ENCODE measurements around the gene RAD51B. TPM values are rescaled to one million over a fixed set of nuclear protein-coding genes. Genes with fewer than 3 reads are reported as not detected.
"Not testable (repeated sequence)": the region's sequence is repeated elsewhere in the genome, so short reads cannot be mapped to it uniquely, and the experiment has no call there.

The RAD51B gene
- total and polyA plus RNA-seq, 4 donors, result 2.5 to 95.0 (median 9.6) TPM

DNA sequence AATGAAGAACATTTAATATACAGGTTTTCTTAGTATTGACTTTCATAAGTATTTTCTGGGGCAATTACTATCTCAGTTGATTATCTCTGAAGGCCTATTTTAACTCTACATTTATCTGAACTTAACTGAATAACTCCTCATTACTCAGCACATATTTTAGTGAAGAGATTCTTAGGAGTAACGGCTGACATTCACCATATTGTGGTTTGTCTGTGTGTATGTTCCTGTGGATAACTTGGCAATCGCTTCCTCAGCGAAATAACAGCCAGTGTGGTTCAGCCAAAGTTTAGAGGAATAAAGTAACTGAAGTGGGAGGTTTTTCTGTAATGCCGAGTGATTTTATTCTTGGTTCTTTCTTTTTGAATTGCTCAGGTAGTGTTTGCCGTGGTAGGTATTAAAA, 168.0 kb downstream of the RAD51B start:
- DNase-seq, result peak; percentile 82 to 99 (median 98)
- Histone ChIP-seq H3K27ac (ENCODE audit: low read depth in 1 of 2, low read length in 1 of 2) (no peak overlapping the region), H3K4me1 (ENCODE audit: control insufficient read depth in 5 of 5, insufficient read depth in 5 of 5, low read length in 5 of 5) (peaks cover 0 to 59% (median 14%) of the 10 kb centered on the region in 5 donors), H3K4me3 (no peak overlapping the region), H3K9me3 (ENCODE audit: control insufficient read depth in 4 of 4, insufficient read depth in 3 of 4, low read length in 3 of 4) (no peaks in the 10 kb centered on the region), H3K9ac (ENCODE audit: insufficient read depth in 1 of 2, low read length in 2 of 2) (peak overlapping the region in 1 of 2 donors; percentile 20), H3K36me3 (ENCODE audit: control insufficient read depth in 4 of 4, insufficient read depth in 4 of 4, low read length in 4 of 4) (no peaks in the 10 kb centered on the region), H3K27me3 (ENCODE audit: control insufficient read depth in 3 of 3, insufficient read depth in 3 of 3, low read length in 2 of 3) (no peaks in the 10 kb centered on the region)
- 25 to 51% methylated on average over 5 of the region's 5 CpGs for WGBS, 2 donors
- TF ChIP-seq, protein P1, sequence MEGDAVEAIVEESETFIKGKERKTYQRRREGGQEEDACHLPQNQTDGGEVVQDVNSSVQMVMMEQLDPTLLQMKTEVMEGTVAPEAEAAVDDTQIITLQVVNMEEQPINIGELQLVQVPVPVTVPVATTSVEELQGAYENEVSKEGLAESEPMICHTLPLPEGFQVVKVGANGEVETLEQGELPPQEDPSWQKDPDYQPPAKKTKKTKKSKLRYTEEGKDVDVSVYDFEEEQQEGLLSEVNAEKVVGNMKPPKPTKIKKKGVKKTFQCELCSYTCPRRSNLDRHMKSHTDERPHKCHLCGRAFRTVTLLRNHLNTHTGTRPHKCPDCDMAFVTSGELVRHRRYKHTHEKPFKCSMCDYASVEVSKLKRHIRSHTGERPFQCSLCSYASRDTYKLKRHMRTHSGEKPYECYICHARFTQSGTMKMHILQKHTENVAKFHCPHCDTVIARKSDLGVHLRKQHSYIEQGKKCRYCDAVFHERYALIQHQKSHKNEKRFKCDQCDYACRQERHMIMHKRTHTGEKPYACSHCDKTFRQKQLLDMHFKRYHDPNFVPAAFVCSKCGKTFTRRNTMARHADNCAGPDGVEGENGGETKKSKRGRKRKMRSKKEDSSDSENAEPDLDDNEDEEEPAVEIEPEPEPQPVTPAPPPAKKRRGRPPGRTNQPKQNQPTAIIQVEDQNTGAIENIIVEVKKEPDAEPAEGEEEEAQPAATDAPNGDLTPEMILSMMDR (IDR thresholded peaks at IDR 0.05; ENCODE audit: control extremely low read depth, extremely low read depth), result no peak
- no peak for ATAC-seq (ENCODE audit: insufficient read depth, low FRiP score)

DNA sequence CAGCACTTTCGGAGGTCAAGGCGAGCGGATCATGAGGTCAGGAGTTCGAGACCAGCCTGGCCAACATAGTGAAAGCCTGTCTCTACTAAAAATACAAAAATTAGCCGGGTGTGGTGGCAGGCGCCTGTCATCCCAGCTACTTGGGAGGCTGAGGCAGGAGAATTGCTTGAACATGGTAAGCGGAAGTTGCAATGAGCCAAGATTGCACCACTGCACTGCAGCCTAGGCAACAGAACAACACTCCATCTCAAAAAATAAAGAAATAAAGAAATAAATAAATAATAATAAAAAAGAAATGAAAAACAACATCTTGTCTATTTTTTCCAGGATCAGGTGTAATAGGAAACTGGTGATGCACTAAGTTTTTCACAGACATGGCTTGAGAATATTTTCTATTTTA, 168.6 kb downstream of the RAD51B start:
- H3K27me3 ChIP-seq (ENCODE audit: control insufficient read depth in 3 of 3, insufficient read depth in 3 of 3, low read length in 2 of 3); ATAC-seq (ENCODE audit: insufficient read depth, low FRiP score); H3K9me3 ChIP-seq (ENCODE audit: control insufficient read depth in 4 of 4, insufficient read depth in 3 of 4, low read length in 3 of 4); H3K36me3 ChIP-seq (ENCODE audit: control insufficient read depth in 4 of 4, insufficient read depth in 4 of 4, low read length in 4 of 4); H3K27ac ChIP-seq (ENCODE audit: low read depth in 1 of 2, low read length in 1 of 2); H3K4me3 ChIP-seq: not testable (repeated sequence)
- Histone ChIP-seq H3K4me1 (ENCODE audit: control insufficient read depth in 5 of 5, insufficient read depth in 5 of 5, low read length in 5 of 5) (peaks cover 0 to 60% (median 10%) of the 10 kb centered on the region in 5 donors), H3K9ac (ENCODE audit: insufficient read depth in 1 of 2, low read length in 2 of 2) (peak overlapping the region in 1 of 2 donors; percentile 11)
- DNase-seq, result peak in 1 of 3 donors; percentile 29
- 89 to 90% methylated on average over 7 of the region's 7 CpGs for WGBS, 2 donors

- TF ChIP-seq, protein P1 (IDR thresholded peaks at IDR 0.05; ENCODE audit: control extremely low read depth, extremely low read depth), result no peak
- peak in 2 of 3 donors; percentile 89 to 90 for DNase-seq
- Histone ChIP-seq H3K4me3 (no peak overlapping the region), H3K27me3 (ENCODE audit: control insufficient read depth in 3 of 3, insufficient read depth in 3 of 3, low read length in 2 of 3) (no peaks in the 10 kb centered on the region), H3K27ac (ENCODE audit: low read depth in 1 of 2, low read length in 1 of 2) (no peak overlapping the region), H3K9me3 (ENCODE audit: control insufficient read depth in 4 of 4, insufficient read depth in 3 of 4, low read length in 3 of 4) (no peaks in the 10 kb centered on the region), H3K4me1 (ENCODE audit: control insufficient read depth in 5 of 5, insufficient read depth in 5 of 5, low read length in 5 of 5) (peaks cover 0 to 60% (median 10%) of the 10 kb centered on the region in 5 donors), H3K36me3 (ENCODE audit: control insufficient read depth in 4 of 4, insufficient read depth in 4 of 4, low read length in 4 of 4) (no peaks in the 10 kb centered on the region), H3K9ac (ENCODE audit: insufficient read depth in 1 of 2, low read length in 2 of 2) (peak overlapping the region in 1 of 2 donors; percentile 64)
- WGBS, 2 donors, result 83 to 90% methylated on average over 3 of the region's 3 CpGs
- no peak for ATAC-seq (ENCODE audit: insufficient read depth, low FRiP score)
Measured at GRCh38 chr14:67990576-67990975, 171.0 kb downstream of the RAD51B start.

DNA sequence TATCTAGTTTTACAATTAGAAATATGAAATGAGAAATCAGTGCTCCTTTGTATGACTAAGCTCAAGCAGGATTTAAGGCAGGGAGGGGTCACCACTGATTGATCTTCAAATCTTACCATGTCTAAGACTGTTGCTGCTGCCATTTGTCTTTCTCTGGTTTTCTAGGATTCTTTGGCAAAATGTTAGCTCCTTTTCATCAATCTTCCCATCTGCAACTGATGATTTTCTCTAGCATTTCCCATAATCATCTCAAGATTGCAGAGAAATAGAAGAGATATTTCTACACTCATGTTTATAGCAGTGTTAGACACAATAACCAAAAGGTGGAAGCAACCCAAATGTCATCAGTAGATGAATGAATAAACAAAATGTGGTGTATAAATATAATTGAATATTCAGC, 175.0 kb downstream of the RAD51B start:
- ATAC-seq (ENCODE audit: insufficient read depth, low FRiP score) (no peak), DNase-seq (no peak)
- Histone ChIP-seq H3K27ac (ENCODE audit: low read depth in 1 of 2, low read length in 1 of 2) (no peak overlapping the region), H3K4me1 (ENCODE audit: control insufficient read depth in 5 of 5, insufficient read depth in 5 of 5, low read length in 5 of 5) (peaks cover 0 to 44% (median 17%) of the 10 kb centered on the region in 5 donors), H3K9me3 (ENCODE audit: control insufficient read depth in 4 of 4, insufficient read depth in 3 of 4, low read length in 3 of 4) (peaks cover 0 to 2% (median 0%) of the 10 kb centered on the region in 4 donors), H3K27me3 (ENCODE audit: control insufficient read depth in 3 of 3, insufficient read depth in 3 of 3, low read length in 2 of 3) (no peaks in the 10 kb centered on the region), H3K4me3 (no peak overlapping the region), H3K9ac (ENCODE audit: insufficient read depth in 1 of 2, low read length in 2 of 2) (no peak overlapping the region), H3K36me3 (ENCODE audit: control insufficient read depth in 4 of 4, insufficient read depth in 4 of 4, low read length in 4 of 4) (no peaks in the 10 kb centered on the region)
- TF ChIP-seq, protein P1 (IDR thresholded peaks at IDR 0.05; ENCODE audit: control extremely low read depth, extremely low read depth), result no peak
